ENCODE data around the gene IP6K2.

Gene IP6K2

GRCh38 chr3:48678056-48678455 is 39.0 kb downstream of the IP6K2 start:
- POLR2A ChIA-PET = no interaction called here

GRCh38 chr3:48674505-48674904 is 42.5 kb downstream of the IP6K2 start:
- TF ChIP-seq CTCF (IDR thresholded peaks at IDR 0.05; ENCODE audit: control extremely low read depth, extremely low read depth, low read depth, missing control alignments) = no peak
- ChIA-PET CTCF (interaction anchor here (1.2 to 4.6 kb wide), 8 partner anchors 9 to 338 kb away, joined by 3 to 14 read pairs (median 8); partner anchors contain the start of genes NCKIPSD and SLC26A6), POLR2A (interaction anchor here (1.0 kb wide), 1 partner anchor 10 kb away, joined by 3 read pairs; no protein-coding TSS in a partner anchor)
- no peak for DNase-seq (ENCODE audit: extremely low spot score)

More at GRCh38 chr3:48678056-48678455, 39.0 kb downstream of the IP6K2 start:
- CTCF ChIA-PET = interaction anchor here (0.8 kb wide), 1 partner anchor 14 kb away, joined by 3 read pairs; no protein-coding TSS in a partner anchor
- no peak for TF ChIP-seq CTCF (IDR thresholded peaks at IDR 0.05; ENCODE audit: control extremely low read depth, extremely low read depth, low read depth, missing control alignments)
- DNase-seq (ENCODE audit: extremely low spot score) = no peak

- DNase-seq (ENCODE audit: extremely low spot score) = no peak
- no peak for TF ChIP-seq CTCF (IDR thresholded peaks at IDR 0.05; ENCODE audit: control extremely low read depth, extremely low read depth, low read depth, missing control alignments)
- POLR2A ChIA-PET = no interaction called here
- CTCF ChIA-PET = interaction anchor here (1.7 to 4.6 kb wide), 3 partner anchors 12 to 68 kb away, joined by 3 to 14 read pairs (median 14); partner anchors contain the start of gene NCKIPSD
These were observed 44.5 kb downstream of the IP6K2 start for GRCh38 chr3:48672522-48672921.

- TF ChIP-seq CTCF (IDR thresholded peaks at IDR 0.05; ENCODE audit: control extremely low read depth, extremely low read depth, low read depth, missing control alignments) = no peak
- no peak for DNase-seq (ENCODE audit: extremely low spot score)
- ChIA-PET CTCF (interaction anchor here (0.8 to 5.3 kb wide), 12 partner anchors 9 to 264 kb away, joined by 3 to 28 read pairs (median 5); partner anchors contain the start of genes NCKIPSD and SLC26A6), POLR2A (interaction anchor here (0.6 kb wide), 1 partner anchor 11 kb away, joined by 3 read pairs; no protein-coding TSS in a partner anchor)
These were observed 52.1 kb downstream of the IP6K2 start for GRCh38 chr3:48664929-48665328.

- TF ChIP-seq CTCF (IDR thresholded peaks at IDR 0.05; ENCODE audit: control extremely low read depth, extremely low read depth, low read depth, missing control alignments) = no peak
- ChIA-PET POLR2A (interaction anchor here (0.5 to 0.6 kb wide), 2 partner anchors 11 to 121 kb away, joined by 3 read pairs; no protein-coding TSS in a partner anchor), CTCF (interaction anchor here (0.6 to 5.3 kb wide), 17 partner anchors 8 to 263 kb away, joined by 3 to 28 read pairs (median 4); partner anchors contain the start of genes NCKIPSD and SLC26A6)
- DNase-seq (ENCODE audit: extremely low spot score) = no peak
These were observed 52.7 kb downstream of the IP6K2 start for GRCh38 chr3:48664313-48664644.

- TF ChIP-seq CTCF (IDR thresholded peaks at IDR 0.05; ENCODE audit: control extremely low read depth, extremely low read depth, low read depth, missing control alignments) = peak; percentile 86
- CTCF ChIA-PET = interaction anchor here (0.6 to 5.3 kb wide), 16 partner anchors 10 to 263 kb away, joined by 3 to 28 read pairs (median 4); partner anchors contain the start of genes NCKIPSD and SLC26A6
- peak; percentile 100 for DNase-seq (ENCODE audit: extremely low spot score)
- POLR2A ChIA-PET = interaction anchor here (0.5 to 0.6 kb wide), 2 partner anchors 11 to 121 kb away, joined by 3 read pairs; no protein-coding TSS in a partner anchor
These were observed 53.3 kb downstream of the IP6K2 start for GRCh38 chr3:48663489-48664312.
